Lower leg skin (tissue), 4 donors: Measurements from ENCODE around the gene TUFT1. TPM values are rescaled to one million over a fixed set of nuclear protein-coding genes. Genes with fewer than 3 reads are reported as not detected.

ENCODE experiments used
- DNase-seq, 2 donors: peaks; one replicate each; pipeline ENCODE4 v3.0.0-alpha.2; 2019; ENCODE audit warnings: low spot score in 2 of 2
- H3K4me3 ChIP-seq: fragments of 200-600 bp; sonication (generic); 2 replicates; pipeline ENCODE4 v1.5.1; 2017; ENCODE audit warnings: mild to moderate bottlenecking, low read depth; ENCODE audit not compliant: poor library complexity, severe bottlenecking
- POLR2A ChIP-seq, 2 donors: fragments of 450-650 bp; IDR thresholded peaks; one replicate each; pipeline ENCODE4 v1.6.1; 2016 to 2017; ENCODE audit warnings: antibody characterized with exemption in 2 of 2, mild to moderate bottlenecking in 1 of 2, moderate library complexity in 1 of 2
- WGBS, 2 donors: methylation state at CpG; one replicate each; pipeline ENCODE4 v1.1.5; 2018; 5-methylcytosine and 5-hydroxymethylcytosine counted together
- intact Hi-C: fragments of 100-400 bp; cut with DNase I; formaldehyde crosslinking; loops from one replicate; pipeline ENCODE4 v1.15.0; 2023; ENCODE audit warnings: low total_unique reads
- microRNA counts, 2 donors: library from miRNA; unstranded; fragments of <30 nt; microRNA quantifications; one replicate each; lab custom pipeline; 2016
- microRNA-seq, 2 donors: library from miRNA; unstranded; fragments of <30 nt; microRNA quantifications; one replicate each; pipeline ENCODE4, GENCODE V29; 2016; ENCODE audit warnings: borderline replicate concordance in 2 of 2, borderline number of aligned reads in 1 of 2
- total RNA-seq, 4 donors: library from RNA; depleted of rRNA; stranded (reverse); fragments of >200 nt; gene quantifications; one replicate each; pipeline ENCODE4 v1.1.0, GENCODE V29; 2016
- TF ChIP-seq, protein P1 (sequence below), 3 donors: fragments of 450-650 bp; IDR thresholded peaks; one replicate each; pipeline ENCODE4 v1.5.1; 2016; ENCODE audit warnings: antibody characterized with exemption in 3 of 3, mild to moderate bottlenecking in 3 of 3, moderate library complexity in 2 of 3

TUFT1 gene
- total RNA-seq, 4 donors from 2014 or later, result 140 to 186 (median 161) TPM

DNA sequence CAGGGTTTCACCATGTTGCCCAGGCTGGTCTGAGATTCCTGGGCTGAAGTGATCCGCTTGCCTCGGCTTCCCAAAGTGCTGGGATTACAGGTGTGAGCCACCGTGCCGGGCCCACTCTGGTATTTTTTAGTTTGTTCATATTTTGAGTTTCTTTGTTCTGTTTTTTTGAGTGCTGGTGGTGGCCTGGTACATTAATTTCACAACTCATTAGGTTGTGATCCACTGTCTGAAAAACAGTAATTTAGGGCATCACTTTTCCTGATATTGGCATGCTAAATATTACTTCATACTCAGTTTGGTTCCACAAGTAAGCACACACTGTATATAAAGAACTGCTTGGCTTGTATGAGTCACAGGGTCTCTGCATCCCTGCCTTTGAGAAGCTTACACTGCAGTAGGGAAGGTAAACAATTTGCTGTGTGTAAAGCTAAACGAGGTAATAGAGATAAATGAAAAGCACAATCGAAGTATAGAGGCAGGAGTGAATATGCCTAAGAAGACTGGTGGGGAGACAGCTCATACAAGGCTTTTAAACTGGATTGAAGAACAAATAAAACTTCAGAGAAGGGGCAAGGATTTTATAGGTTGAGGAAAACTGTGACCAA, 79.5 kb downstream of the TUFT1 start:
- no peak overlapping the region for H3K4me3 ChIP-seq
- intact Hi-C loops, result no loop called here
- TF ChIP-seq POLR2A (IDR thresholded peaks at IDR 0.05), result no peak
- TF ChIP-seq, protein P1, sequence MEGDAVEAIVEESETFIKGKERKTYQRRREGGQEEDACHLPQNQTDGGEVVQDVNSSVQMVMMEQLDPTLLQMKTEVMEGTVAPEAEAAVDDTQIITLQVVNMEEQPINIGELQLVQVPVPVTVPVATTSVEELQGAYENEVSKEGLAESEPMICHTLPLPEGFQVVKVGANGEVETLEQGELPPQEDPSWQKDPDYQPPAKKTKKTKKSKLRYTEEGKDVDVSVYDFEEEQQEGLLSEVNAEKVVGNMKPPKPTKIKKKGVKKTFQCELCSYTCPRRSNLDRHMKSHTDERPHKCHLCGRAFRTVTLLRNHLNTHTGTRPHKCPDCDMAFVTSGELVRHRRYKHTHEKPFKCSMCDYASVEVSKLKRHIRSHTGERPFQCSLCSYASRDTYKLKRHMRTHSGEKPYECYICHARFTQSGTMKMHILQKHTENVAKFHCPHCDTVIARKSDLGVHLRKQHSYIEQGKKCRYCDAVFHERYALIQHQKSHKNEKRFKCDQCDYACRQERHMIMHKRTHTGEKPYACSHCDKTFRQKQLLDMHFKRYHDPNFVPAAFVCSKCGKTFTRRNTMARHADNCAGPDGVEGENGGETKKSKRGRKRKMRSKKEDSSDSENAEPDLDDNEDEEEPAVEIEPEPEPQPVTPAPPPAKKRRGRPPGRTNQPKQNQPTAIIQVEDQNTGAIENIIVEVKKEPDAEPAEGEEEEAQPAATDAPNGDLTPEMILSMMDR (IDR thresholded peaks at IDR 0.05), result no peak
- WGBS, 2 donors, result 79 to 80% methylated on average over 6 of the region's 6 CpGs
- no peak for DNase-seq

DNA sequence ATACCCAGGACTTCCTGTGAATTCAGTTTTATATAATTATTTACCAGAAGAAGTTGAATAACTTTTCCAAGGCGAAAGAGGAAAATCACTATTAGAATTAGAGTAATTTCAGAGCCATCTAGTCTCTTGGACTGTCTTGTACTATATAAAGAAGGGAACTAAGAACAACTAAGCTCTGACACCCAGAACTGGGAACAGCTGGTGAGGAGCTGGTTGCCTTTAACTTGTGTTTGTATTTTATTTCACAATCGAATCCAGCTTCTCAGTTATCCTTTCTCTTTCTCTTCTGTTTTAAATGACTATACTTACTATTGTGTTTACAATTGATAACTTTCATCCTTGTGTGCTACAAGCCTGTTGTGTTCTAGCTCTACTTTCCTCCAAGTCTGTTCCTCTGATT, 80.2 kb downstream of the TUFT1 start:
- WGBS, 2 donors, result 45 to 56% methylated on average over 2 of the region's 2 CpGs
- intact Hi-C loops, result no loop called here
- H3K4me3 ChIP-seq, result no peak overlapping the region
- TF ChIP-seq, protein P1 (IDR thresholded peaks at IDR 0.05), result no peak
- TF ChIP-seq POLR2A (IDR thresholded peaks at IDR 0.05), result no peak
- no peak for DNase-seq

DNA sequence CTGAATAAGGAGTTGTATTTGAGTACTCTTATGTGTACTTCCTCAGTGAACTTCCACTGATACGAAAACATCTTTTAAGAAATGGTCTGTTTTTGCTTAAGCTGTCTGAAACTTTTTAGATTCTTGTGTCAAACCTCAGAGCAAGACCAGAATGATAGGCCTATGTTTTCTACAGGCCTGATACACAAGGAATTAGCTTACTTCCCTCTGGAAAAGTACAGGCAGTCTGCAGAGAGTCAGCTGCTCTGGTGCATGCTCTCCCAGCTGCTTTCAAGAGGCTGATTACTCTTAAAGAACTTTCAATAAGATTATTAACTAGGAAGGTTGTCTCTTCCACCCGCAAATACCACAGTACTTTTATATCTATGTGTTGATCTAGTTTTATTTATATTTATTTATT, 81.2 kb downstream of the TUFT1 start:
- intact Hi-C loops, result no loop called here
- no peak overlapping the region for H3K4me3 ChIP-seq
- no peak for TF ChIP-seq POLR2A (IDR thresholded peaks at IDR 0.05)
- TF ChIP-seq, protein P1 (IDR thresholded peaks at IDR 0.05), result no peak
- 39 to 53% methylated on average over 2 of the region's 2 CpGs for WGBS, 2 donors
- no peak for DNase-seq

DNA sequence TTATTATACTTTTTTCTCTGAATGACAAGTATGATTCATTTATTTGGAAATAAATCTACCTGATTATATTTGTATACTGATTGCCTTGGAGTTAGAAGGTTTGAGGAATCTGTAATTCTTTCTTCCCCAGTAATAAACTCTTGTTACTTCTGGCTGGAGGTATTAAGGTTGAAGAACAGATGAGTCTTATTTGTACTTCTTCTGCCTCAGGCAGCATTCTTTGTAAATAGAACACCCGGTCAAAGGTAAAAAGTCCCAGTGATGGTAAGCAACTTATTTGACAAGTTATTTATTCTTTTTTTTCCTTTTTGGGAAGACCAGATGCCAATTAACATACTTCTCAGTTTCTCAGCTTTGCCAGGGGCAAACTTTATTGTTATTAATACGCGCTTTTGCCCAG, 84.7 kb downstream of the TUFT1 start:
- no peak for DNase-seq
- TF ChIP-seq POLR2A (IDR thresholded peaks at IDR 0.05), result no peak
- TF ChIP-seq, protein P1 (IDR thresholded peaks at IDR 0.05), result no peak
- H3K4me3 ChIP-seq, result no peak overlapping the region
- intact Hi-C loops, result no loop called here
- WGBS, 2 donors, result 83 to 89% methylated on average over 3 of the region's 3 CpGs

DNA sequence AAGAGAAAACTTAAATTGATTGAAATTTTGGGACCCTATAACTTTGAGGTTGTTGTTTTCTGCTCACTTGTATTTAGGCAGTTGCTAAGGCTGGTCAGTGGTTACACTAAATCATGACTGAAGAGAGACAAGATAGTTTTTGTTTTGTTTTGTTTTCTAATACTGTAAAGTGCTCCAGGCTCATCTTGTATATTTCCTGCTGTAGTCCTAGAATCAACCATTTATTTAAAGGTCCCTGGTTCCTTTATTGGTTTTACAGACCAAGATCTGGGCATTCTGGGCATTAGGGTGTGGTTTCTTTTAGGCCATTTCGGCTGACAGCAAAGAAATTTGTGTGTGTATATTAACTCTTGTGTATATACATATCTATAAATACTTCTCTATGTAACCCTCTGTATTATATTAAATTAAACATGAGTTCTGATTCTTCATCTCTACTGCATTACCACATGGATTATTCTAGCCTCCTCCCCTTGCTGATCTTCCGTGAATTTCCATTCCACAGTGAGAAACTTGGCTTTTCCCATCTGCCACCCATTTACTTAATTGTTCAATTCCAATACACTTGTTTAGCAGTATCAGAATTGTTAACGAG, 86.7 kb downstream of the TUFT1 start:
- H3K4me3 ChIP-seq, result no peak overlapping the region
- intact Hi-C loops, result no loop called here
- no peak for DNase-seq
- WGBS, 2 donors, result 70 to 79% methylated on average over 3 of the region's 3 CpGs
- TF ChIP-seq, protein P1 (IDR thresholded peaks at IDR 0.05), result no peak
- no peak for TF ChIP-seq POLR2A (IDR thresholded peaks at IDR 0.05)

DNA sequence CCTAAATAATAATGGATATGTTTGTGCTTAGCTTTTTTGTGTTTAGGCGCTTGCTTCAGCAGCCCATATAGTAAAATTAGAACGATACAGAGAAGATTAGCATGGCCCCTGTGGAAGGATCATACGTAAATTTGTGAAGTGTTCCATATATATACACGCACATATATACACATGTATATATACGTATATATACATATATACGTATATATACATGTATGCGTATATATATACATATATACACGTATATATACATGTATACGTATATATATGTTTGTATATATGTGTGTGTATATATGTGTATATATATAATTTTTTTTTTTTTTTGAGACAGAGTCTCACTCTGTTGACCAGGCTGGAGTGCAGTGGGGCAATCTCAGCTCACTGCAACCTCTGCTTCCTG, 89.2 kb downstream of the TUFT1 start:
- DNase-seq, result no peak
- WGBS, 2 donors, result 75 to 85% methylated on average over 9 of the region's 9 CpGs
- intact Hi-C loops, result no loop called here
- H3K4me3 ChIP-seq, result no peak overlapping the region
- TF ChIP-seq POLR2A (IDR thresholded peaks at IDR 0.05), result no peak

MicroRNAs within 50 kb of the gene (microRNA counts, 767-probe panel; counts per million panel counts)
- 0 to 358 counts per million in 2 donors for microRNA hsa-miR-554 (lab: Ali Mortazavi, UCI)

Small RNA genes within 50 kb of the gene (microRNA-seq; reads per million reads assigned to microRNA genes)
- gene MIR554, result 0 reads per million in 2 donors

Other genes with a start within 250 kb of the TUFT1 start
- 10 to 100 TPM; 45.4 to 55.3 (median 49.4) TPM for gene PI4KB, start 212.9 kb upstream of the TUFT1 start, total RNA-seq
- 10 to 100 TPM; 13.2 to 23.2 (median 16.7) TPM for gene RFX5, start 193.1 kb upstream of the TUFT1 start, total RNA-seq
- 10 to 100 TPM; 25.4 to 39.9 (median 38.1) TPM for gene SELENBP1, start 167.6 kb upstream of the TUFT1 start, total RNA-seq
- 100 to 1,000 TPM; 188 to 267 (median 213) TPM for gene PSMB4, start 140.7 kb upstream of the TUFT1 start, total RNA-seq
- gene POGZ, start 80.8 kb upstream of the TUFT1 start, total RNA-seq, result 10 to 100 TPM; 23.7 to 71.8 (median 26.8) TPM
- gene CGN, start 28.9 kb upstream of the TUFT1 start, total RNA-seq, result 10 to 100 TPM; 33.6 to 71.0 (median 44.6) TPM
- gene SNX27, start 71.7 kb downstream of the TUFT1 start, total RNA-seq, result 10 to 100 TPM; 21.9 to 34.3 (median 26.5) TPM
- not detected for gene CELF3, start 176.5 kb downstream of the TUFT1 start, total RNA-seq
- not detected for gene RIIAD1, start 181.2 kb downstream of the TUFT1 start, total RNA-seq
- 100 to 1,000 TPM in 1 of 4 donors, 10 to 100 TPM in 3; 48.8 to 112 (median 66.4) TPM for gene MRPL9, start 223.2 kb downstream of the TUFT1 start, total RNA-seq